Natural killer cell (primary cell): ENCODE results near the gene ZDBF2. TPM values are rescaled to one million over a fixed set of nuclear protein-coding genes. Genes with fewer than 3 reads are reported as not detected.

Experiments
- ATAC-seq, 3 donors: fragments of 150-1000 bp in 2 of 3; fragments of 200-7000 bp in 1 of 3; cut with Tn5 transposase; 1 replicate in 1 of 3; 2 replicates in 2 of 3; pipeline ENCODE4 v1.10.0; 2021; ENCODE audit warnings: mild to moderate bottlenecking in 2 of 3, moderate library complexity in 2 of 3
- DNase-seq, 2 donors: peaks; one replicate each; pipeline versions ENCODE4 v3.0.0 to v3.0.0-alpha.2; 2013 to 2021; ENCODE audit warnings: mixed read lengths in 1 of 2
- H3K27ac ChIP-seq: one replicate; pipeline ENCODE4 v1.5.1; 2013; ENCODE audit warnings: mild to moderate bottlenecking, low read length
- H3K27me3 ChIP-seq: one replicate; pipeline ENCODE4 v1.6.1; 2013; ENCODE audit warnings: low read length; ENCODE audit not compliant: control insufficient read depth, insufficient read depth
- H3K36me3 ChIP-seq: one replicate; pipeline ENCODE4 v1.6.1; 2013; ENCODE audit warnings: low read length; ENCODE audit not compliant: control insufficient read depth, insufficient read depth
- H3K4me1 ChIP-seq: one replicate; pipeline ENCODE4 v1.6.1; 2013; ENCODE audit warnings: low read length; ENCODE audit not compliant: control insufficient read depth, insufficient read depth
- H3K4me3 ChIP-seq: one replicate; pipeline ENCODE4 v1.5.1; 2013; ENCODE audit warnings: low read length
- H3K9me3 ChIP-seq: one replicate; pipeline ENCODE4 v1.6.1; 2013; ENCODE audit warnings: low read length; ENCODE audit not compliant: control insufficient read depth, insufficient read depth
- H3K27ac Mint-ChIP-seq, 2 donors: one replicate each; pipeline ENCODE4 v1.8.0; 2022; ENCODE audit warnings: mild to moderate bottlenecking in 2 of 2, mixed read lengths in 2 of 2, moderate library complexity in 1 of 2
- H3K27me3 Mint-ChIP-seq, 2 donors: one replicate each; pipeline ENCODE4 v1.8.0; 2022; ENCODE audit warnings: low read depth in 2 of 2, mixed read lengths in 2 of 2
- H3K36me3 Mint-ChIP-seq: one replicate; pipeline ENCODE4 v1.8.0; 2022; ENCODE audit warnings: mixed read lengths
- H3K4me1 Mint-ChIP-seq, 2 donors: one replicate each; pipeline ENCODE4 v1.8.0; 2022; ENCODE audit warnings: mixed read lengths in 2 of 2
- H3K4me3 Mint-ChIP-seq: one replicate; pipeline ENCODE4 v1.8.0; 2022; ENCODE audit warnings: mild to moderate bottlenecking, moderate library complexity, mixed read lengths
- H3K9me3 Mint-ChIP-seq, 2 donors: one replicate each; pipeline ENCODE4 v1.8.0; 2022; ENCODE audit warnings: mixed read lengths in 2 of 2
- WGBS: methylation state at CpG from one replicate; pipeline ENCODE4 v1.1.7; 2013; ENCODE audit warnings: missing lambda C conversion rate; ENCODE audit not compliant: insufficient coverage; 5-methylcytosine and 5-hydroxymethylcytosine counted together
- intact Hi-C: fragments of 100-400 bp; cut with micrococcal nuclease; formaldehyde crosslinking; loops from one replicate; pipeline ENCODE4 v1.14.2; 2022
- total RNA-seq, 4 donors: library from RNA; stranded (reverse); fragments of 120-200 nt in 1 of 4; gene quantifications; one replicate each; pipeline versions ENCODE4 v1.2.3 to v1.2.4, GENCODE V29; 2013 to 2022
- TF ChIP-seq, protein P1 (sequence below): fragments of 200-600 bp; IDR thresholded peaks from one replicate; pipeline ENCODE4 v1.8.0; 2022; ENCODE audit warnings: antibody characterized with exemption

The ZDBF2 gene
- total RNA-seq, 3 donors from 2014 or later (not counting 1 experiment from before 2014, with no cell fraction given): 2.1 to 8.4 (median 6.5) TPM

- Mint-ChIP-seq H3K9me3 (no peaks in the 10 kb centered on the region), H3K27ac (no peak overlapping the region), H3K4me3 (no peak overlapping the region), H3K27me3 (no peaks in the 10 kb centered on the region), H3K36me3 (no peaks in the 10 kb centered on the region), H3K4me1 (no peaks in the 10 kb centered on the region)
- no peaks in the 10 kb centered on the region for H3K4me1 ChIP-seq
- H3K4me3 ChIP-seq: no peak overlapping the region
- intact Hi-C loops: no loop called here
- no peaks in the 10 kb centered on the region for H3K36me3 ChIP-seq
- no peaks in the 10 kb centered on the region for H3K9me3 ChIP-seq
- ATAC-seq (no peak), DNase-seq (no peak)
- no peaks in the 10 kb centered on the region for H3K27me3 ChIP-seq
- TF ChIP-seq, protein P1, sequence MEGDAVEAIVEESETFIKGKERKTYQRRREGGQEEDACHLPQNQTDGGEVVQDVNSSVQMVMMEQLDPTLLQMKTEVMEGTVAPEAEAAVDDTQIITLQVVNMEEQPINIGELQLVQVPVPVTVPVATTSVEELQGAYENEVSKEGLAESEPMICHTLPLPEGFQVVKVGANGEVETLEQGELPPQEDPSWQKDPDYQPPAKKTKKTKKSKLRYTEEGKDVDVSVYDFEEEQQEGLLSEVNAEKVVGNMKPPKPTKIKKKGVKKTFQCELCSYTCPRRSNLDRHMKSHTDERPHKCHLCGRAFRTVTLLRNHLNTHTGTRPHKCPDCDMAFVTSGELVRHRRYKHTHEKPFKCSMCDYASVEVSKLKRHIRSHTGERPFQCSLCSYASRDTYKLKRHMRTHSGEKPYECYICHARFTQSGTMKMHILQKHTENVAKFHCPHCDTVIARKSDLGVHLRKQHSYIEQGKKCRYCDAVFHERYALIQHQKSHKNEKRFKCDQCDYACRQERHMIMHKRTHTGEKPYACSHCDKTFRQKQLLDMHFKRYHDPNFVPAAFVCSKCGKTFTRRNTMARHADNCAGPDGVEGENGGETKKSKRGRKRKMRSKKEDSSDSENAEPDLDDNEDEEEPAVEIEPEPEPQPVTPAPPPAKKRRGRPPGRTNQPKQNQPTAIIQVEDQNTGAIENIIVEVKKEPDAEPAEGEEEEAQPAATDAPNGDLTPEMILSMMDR: no peak
- no peak overlapping the region for H3K27ac ChIP-seq
These were observed 35.3 kb upstream of the ZDBF2 start for GRCh38 chr2:206239157-206239556.

GRCh38 chr2:206240327-206240726 lies 34.1 kb upstream of the ZDBF2 start:
- no peaks in the 10 kb centered on the region for H3K36me3 Mint-ChIP-seq
- no peaks in the 10 kb centered on the region for H3K9me3 Mint-ChIP-seq
- ATAC-seq (no peak), DNase-seq (no peak)
- 86% methylated on average over 3 of the region's 3 CpGs for WGBS
- Histone ChIP-seq H3K27me3 (no peaks in the 10 kb centered on the region), H3K27ac (no peak overlapping the region), H3K9me3 (no peaks in the 10 kb centered on the region), H3K4me1 (no peaks in the 10 kb centered on the region), H3K36me3 (no peaks in the 10 kb centered on the region), H3K4me3 (no peak overlapping the region)
- no peak overlapping the region for H3K4me3 Mint-ChIP-seq
- no peak overlapping the region for H3K27ac Mint-ChIP-seq
- intact Hi-C loops: no loop called here
- TF ChIP-seq, protein P1: no peak
- no peaks in the 10 kb centered on the region for H3K4me1 Mint-ChIP-seq
- no peaks in the 10 kb centered on the region for H3K27me3 Mint-ChIP-seq

DNA sequence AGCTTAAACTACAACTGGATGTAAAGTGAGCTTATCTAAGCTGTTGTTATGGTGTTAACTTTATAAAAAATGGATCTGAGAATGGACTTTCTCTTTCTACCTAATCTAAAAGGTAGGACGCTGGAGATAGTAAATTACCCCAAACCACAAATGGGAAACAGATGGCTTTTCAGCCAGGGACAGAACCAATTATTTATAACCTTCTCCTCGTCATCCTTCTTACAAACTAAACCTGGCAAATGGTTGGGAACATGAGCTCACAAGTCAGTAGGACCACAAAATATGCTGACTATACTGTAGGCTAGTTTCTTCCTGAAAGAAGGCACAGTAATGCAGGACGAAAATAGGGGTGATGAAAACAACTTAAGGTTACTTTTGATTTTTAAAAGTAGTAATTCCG lies 32.7 kb upstream of the ZDBF2 start:
- WGBS: 31% methylated on average over 4 of the region's 4 CpGs
- Mint-ChIP-seq H3K4me3 (no peak overlapping the region), H3K27ac (no peak overlapping the region), H3K9me3 (no peaks in the 10 kb centered on the region), H3K36me3 (no peaks in the 10 kb centered on the region), H3K4me1 (no peaks in the 10 kb centered on the region), H3K27me3 (peaks cover 0 to under 1% of the 10 kb centered on the region in 2 donors)
- TF ChIP-seq, protein P1: no peak
- Histone ChIP-seq H3K9me3 (no peaks in the 10 kb centered on the region), H3K4me1 (no peaks in the 10 kb centered on the region), H3K27me3 (no peaks in the 10 kb centered on the region), H3K36me3 (no peaks in the 10 kb centered on the region), H3K4me3 (no peak overlapping the region), H3K27ac (no peak overlapping the region)
- no peak for DNase-seq
- no peak for ATAC-seq
- intact Hi-C loops: no loop called here

DNA sequence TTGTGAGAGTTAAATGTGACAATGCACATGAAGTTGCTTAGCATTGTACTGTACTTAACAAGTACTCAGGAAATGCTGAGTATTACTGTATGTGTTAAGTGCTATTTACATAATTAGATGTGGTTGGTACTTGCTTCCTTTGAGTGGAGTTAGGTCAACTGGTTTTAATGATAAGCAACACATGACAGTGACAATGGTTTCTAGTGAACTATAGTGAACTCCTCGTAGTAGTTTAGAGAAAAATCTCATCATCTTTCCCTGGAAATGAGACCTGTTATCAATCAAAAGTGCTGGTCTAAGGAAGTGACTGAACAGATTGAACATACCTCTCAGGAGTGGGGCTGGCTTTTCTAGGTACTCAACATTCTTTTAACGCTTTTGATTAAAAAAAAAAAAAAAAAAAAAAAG lies 29.2 kb upstream of the ZDBF2 start:
- H3K9me3 Mint-ChIP-seq: no peaks in the 10 kb centered on the region
- Histone ChIP-seq H3K27ac (no peak overlapping the region), H3K27me3 (no peaks in the 10 kb centered on the region), H3K36me3 (no peaks in the 10 kb centered on the region), H3K4me1 (no peaks in the 10 kb centered on the region), H3K4me3 (no peak overlapping the region), H3K9me3 (no peaks in the 10 kb centered on the region)
- DNase-seq (no peak), ATAC-seq (peak; percentile 26 to 77 (median 58))
- H3K4me3 Mint-ChIP-seq: no peak overlapping the region
- TF ChIP-seq, protein P1: no peak
- WGBS: 36% methylated on average over 1 of the region's 2 CpGs
- no peak overlapping the region for H3K27ac Mint-ChIP-seq
- intact Hi-C loops: no loop called here
- peaks cover 0 to 4% of the 10 kb centered on the region in 2 donors for H3K4me1 Mint-ChIP-seq
- H3K36me3 Mint-ChIP-seq: no peaks in the 10 kb centered on the region
- H3K27me3 Mint-ChIP-seq: peaks cover 11 to 13% of the 10 kb centered on the region in 2 donors
